Nucleus accumbens (tissue), 56 donors: ENCODE measurements around the gene RIMBP2.

Experiments used
- DNase-seq, 56 donors: peaks; one replicate each; lab custom pipeline; 2025; lab: John Stamatoyannopoulos, UW

Gene RIMBP2

GRCh38 chr12:130460611-130461446 is 255.3 kb downstream of the RIMBP2 start:
- no peak for DNase-seq

DNA sequence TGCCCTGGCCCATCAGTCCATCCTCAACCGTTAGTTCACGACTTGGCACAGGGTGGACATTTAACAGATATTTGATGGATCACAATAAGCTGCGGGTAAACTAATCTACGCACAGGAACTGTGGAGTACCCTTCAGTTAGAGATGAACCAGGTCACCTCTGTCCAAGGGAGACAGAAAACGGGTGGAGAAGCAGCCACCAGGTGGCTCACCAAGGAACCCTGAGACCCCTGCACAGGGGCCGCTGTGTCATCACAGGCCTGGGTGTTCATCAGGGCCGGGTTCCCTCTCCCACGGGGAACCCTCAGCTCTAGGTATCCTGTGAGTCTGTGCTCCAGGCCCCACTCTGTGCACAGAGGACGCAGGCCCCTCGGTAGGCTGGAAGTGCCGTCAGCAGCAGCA is 256.2 kb downstream of the RIMBP2 start:
- DNase-seq: no peak

DNA sequence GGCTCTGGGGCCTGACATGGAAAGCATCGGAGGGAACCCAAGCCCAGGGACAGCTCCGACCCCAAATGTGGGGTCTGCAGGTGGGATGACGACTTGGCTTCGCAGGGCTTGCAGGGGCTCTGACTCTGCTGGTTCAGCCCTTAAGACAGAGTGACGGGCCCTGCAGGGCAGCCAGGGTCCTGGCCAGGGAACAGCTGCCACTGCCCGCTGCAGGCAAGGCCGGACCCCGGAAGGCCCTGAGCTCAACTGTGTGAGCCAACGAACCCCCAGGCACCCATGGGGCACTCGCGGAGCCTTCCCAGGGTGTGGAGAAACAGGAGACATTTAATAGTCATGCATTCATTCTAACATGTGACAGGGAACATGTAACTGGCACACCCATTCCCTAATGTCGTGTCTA is 257.8 kb downstream of the RIMBP2 start:
- no peak for DNase-seq

- DNase-seq: no peak
Observed at GRCh38 chr12:130457215-130457614, 258.9 kb downstream of the RIMBP2 start.

DNA sequence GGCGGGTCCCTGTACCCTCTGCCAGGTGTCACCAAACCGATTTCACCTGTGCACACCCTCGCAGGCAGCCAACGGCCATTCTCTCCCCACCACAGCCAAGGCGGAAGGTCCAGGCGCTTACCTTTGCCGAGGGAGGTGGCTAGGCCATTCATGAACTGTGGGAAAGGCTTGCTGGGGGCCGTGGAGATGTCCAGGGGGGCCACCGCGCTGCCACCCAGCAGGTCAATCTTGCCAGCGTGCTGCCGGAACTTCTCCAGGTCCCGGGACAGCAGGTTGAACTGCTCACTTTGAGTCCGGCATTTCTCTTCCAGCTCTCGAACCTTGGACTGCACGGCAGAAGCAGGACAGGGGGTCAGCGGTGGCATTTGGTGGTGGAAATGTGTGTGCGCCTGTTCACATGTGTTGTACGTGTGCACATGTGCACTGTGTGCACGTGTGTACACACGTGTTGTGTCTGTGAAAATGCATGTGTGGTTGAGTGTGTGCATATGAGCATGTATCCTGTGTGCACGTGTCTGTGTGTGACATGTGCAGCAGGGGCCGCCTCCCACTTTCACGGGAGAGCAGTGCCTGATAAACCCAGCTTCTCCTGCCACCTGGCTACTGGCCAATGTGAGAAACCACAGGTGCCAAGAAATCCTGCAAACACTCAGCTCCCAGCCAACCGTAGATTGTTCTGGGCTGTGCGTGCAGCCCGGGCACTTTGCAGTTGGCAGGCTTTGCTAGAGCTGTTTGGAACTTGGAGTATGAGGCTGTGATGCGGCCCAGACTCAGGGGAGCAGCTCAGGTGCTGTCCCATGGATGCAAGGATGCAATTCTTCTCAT is 259.5 kb downstream of the RIMBP2 start:
- DNase-seq: peak in 16 of 56 donors; percentile 3 to 53 (median 23)

DNA sequence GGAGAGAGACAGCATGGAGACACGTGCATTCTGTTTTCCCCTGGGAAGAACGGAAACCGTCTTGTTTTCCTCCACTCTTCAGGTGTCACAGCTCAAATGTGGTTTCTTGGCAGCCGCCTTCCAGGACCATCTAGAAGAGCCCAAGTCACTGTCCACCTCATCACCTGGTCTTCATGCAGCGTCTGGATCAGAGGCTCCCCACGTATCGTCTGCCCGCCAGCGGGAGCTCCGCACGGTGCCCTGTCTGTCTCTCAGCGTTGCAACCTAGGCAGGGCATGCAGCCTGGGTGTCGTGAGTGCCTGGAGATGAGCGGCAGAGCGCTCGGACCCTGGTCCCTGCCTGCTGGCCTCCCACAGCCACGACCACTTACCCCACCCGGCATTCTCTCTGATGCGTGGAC is 260.9 kb downstream of the RIMBP2 start:
- DNase-seq: no peak

DNA sequence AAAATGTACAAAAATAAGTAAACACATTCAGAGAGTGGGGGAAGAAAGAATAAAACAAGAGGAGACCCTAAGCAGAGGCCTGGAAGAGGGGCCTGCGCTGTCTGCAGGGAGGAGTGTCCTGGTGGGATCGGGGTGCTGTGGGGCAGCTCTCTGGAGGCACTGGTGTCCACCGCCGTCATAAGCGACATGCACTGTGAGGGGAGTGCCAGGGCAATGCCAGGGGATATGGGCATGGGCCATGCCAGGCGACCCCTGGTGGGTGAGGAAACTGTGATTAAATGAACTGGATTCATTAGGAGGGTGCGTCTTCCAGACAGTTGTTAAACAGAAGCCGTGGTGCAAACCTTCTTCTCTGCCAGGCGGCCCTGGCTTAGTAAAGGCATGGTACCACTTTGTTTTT is 261.8 kb downstream of the RIMBP2 start:
- DNase-seq: no peak

GRCh38 chr12:130452546-130452945 is 263.6 kb downstream of the RIMBP2 start:
- DNase-seq: no peak

- DNase-seq: no peak
Observed at GRCh38 chr12:130451001-130451930, 264.8 kb downstream of the RIMBP2 start.

DNA sequence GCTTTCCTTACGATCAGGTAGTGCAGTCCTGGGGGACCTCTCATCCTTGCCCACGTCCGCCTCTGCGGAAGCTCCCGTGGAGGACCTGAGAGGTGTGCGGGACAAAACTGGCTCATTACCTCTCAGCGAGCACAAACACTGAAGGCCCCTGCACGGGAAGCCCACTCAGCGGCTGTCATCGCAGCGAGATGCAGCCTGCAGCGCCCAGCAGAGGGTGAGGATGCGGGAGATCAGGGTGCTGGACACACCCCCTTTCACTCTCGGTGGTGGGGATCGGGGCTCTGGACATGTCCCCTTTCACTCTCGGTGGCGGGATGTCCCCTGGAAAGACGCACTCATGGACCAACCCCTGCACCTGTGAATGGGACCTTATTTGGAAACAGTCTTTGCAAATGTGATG is 266.8 kb downstream of the RIMBP2 start:
- no peak for DNase-seq

GRCh38 chr12:130448044-130448821 is 267.9 kb downstream of the RIMBP2 start:
- no peak for DNase-seq

DNA sequence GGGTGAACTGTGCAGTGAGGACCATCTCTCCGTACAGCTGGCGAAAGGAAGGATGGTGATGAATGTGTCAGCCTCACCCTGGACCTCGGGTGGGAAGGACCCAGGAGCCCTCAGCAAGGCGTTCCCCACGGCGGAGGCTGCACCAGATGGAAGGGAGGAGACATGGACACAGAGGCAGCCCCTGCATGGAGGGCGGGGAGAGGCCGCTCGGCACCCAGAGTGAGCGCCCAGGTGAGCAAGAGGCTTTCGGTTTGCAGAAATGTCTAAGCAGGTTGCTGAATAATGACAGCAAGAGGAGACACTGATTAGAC is 268.5 kb downstream of the RIMBP2 start:
- DNase-seq: no peak

DNA sequence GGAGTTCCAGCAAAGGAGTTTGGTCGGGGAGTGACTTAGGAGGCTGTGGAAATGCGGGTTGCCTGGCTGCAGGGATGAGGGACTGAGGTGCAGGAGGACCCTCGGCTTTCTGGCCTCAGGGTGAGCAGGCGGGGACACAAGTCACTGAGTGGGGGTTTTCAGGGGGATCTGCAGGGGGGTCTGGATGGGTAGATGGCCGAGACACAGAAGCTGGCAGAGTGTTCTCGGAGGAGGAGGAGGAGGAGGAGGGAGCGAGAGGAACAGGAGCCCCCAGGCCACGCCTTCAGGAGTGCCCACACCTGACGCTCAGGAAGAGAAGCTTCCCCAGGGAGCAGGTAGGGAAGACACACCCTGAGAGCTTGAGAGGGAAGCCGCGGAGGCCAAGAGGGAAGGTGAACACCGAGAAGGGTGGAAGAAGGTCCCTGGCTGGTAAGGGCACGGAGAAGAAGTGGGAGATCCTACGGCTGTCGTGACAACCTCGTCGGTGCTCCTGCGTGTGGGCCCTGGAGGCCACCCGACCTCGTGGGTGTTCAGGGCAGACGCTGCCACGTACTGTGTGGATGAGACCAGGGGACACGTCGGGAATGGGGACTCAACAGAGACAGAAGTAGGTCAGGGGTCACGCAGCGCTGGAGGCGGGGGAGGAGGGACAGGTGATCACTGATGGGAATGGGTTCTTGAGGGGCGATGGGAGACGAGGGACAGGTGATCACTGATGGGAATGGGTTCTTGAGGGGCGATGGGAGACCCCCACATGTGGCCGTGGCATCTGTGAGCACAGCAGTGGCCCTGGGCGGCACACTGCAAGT is 269.0 kb downstream of the RIMBP2 start:
- DNase-seq: no peak

DNA sequence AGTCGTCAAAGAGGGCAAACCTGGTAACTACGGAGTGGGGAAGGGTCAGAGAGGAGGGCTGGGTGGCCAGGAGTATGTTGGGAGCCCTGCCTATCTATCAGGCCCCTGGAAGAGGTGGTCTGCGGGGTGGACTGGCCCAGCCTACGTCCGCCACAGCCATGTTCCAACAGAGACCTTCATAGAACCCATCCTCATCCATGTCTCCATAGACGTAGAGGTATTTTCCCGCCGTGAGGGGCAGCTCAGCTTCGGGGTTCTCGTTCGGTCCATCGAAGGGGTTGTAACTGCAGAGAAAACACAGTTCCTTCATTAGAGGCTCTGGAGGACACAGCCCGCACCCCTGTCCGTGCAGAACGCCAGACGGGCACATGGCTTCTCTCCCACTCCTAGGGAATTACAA is 271.1 kb downstream of the RIMBP2 start:
- DNase-seq: no peak

GRCh38 chr12:130444061-130444460 is 272.0 kb downstream of the RIMBP2 start:
- DNase-seq: no peak

- no peak for DNase-seq
Observed at GRCh38 chr12:130441771-130442760, 274.0 kb downstream of the RIMBP2 start.

GRCh38 chr12:130440411-130441080 is 275.6 kb downstream of the RIMBP2 start:
- DNase-seq: no peak
